Esophagus squamous epithelium (tissue), 4 donors: ENCODE measurements around the gene SIAH2.

Source experiments
- POLR2A ChIP-seq, 4 donors: fragments of 450-650 bp; IDR thresholded peaks; one replicate each; pipeline ENCODE4 v1.6.1; 2017; ENCODE audit warnings: antibody characterized with exemption in 4 of 4, mild to moderate bottlenecking in 4 of 4, moderate library complexity in 3 of 4
- TF ChIP-seq, protein P1 (sequence below), 6 experiments: fragments of 450-650 bp in 4 of 6; fragments of 200-600 bp in 2 of 6; sonication (generic) in 2 of 6; IDR thresholded peaks; one replicate each; pipeline ENCODE4 v1.5.1; 2016 to 2019; ENCODE audit warnings: antibody characterized with exemption in 6 of 6, mild to moderate bottlenecking in 4 of 6, moderate library complexity in 4 of 6

DNA sequence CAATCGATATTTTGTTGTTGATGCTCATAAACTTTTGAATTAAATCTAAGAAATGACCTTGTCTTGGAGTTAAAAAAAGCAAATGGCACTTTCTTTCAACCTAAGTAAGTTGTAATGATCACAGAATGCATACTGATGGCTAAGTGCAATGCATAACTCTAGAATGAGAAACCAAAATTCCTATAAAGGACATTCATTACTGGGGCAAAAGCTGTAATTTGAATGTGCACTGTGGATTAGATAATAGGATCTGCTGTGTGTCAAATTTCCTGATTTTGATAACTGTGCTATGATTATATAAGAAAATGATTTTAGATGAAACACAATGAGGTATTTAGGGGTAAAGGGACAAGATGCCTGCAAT is 14.3 kb downstream of the SIAH2 start:
- TF ChIP-seq, protein P1, sequence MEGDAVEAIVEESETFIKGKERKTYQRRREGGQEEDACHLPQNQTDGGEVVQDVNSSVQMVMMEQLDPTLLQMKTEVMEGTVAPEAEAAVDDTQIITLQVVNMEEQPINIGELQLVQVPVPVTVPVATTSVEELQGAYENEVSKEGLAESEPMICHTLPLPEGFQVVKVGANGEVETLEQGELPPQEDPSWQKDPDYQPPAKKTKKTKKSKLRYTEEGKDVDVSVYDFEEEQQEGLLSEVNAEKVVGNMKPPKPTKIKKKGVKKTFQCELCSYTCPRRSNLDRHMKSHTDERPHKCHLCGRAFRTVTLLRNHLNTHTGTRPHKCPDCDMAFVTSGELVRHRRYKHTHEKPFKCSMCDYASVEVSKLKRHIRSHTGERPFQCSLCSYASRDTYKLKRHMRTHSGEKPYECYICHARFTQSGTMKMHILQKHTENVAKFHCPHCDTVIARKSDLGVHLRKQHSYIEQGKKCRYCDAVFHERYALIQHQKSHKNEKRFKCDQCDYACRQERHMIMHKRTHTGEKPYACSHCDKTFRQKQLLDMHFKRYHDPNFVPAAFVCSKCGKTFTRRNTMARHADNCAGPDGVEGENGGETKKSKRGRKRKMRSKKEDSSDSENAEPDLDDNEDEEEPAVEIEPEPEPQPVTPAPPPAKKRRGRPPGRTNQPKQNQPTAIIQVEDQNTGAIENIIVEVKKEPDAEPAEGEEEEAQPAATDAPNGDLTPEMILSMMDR (IDR thresholded peaks at IDR 0.05), result no peak
- TF ChIP-seq POLR2A (IDR thresholded peaks at IDR 0.05), result no peak
